Heart left ventricle (tissue), 13 donors: ENCODE measurements around the gene HSF4.

Source experiments
- POLR2A ChIP-seq, 2 donors: fragments of 450-650 bp; IDR thresholded peaks; one replicate each; pipeline ENCODE4 v1.6.1; 2017; ENCODE audit warnings: antibody characterized with exemption in 2 of 2, mild to moderate bottlenecking in 2 of 2, moderate library complexity in 2 of 2
- TF ChIP-seq, protein P1 (sequence below), 12 donors: fragments of 200-600 bp; sonication (generic) in 4 of 12; IDR thresholded peaks; one replicate each; pipeline versions ENCODE4 v1.5.0 to v1.8.0; 2018 to 2022; ENCODE audit warnings: antibody characterized with exemption in 12 of 12, mild to moderate bottlenecking in 5 of 12
- donor health status: ischemic (EF 13 %, LVEDD 7.1; RV severe dilation, severe dysfunction).
- donor health status: DM: no; HTN: yes; CAD: no.
- donor health status: DM: no; HTN: no; CAD: no.
- donor health status: ischemic (EF 25% LVEDD 6.9; RV normal size, moderate dysfunction).
- donor health status: ischemic (EF 25% LVEDD 5.7; RV mildly dilated, moderate dysfunction).
- donor health status: ischemic (EF 35%, LVEDD 5.7; RV mildly dilated, moderate dysfunction).
- donor health status: nonischemic (EF 11% LVEDD 7.7; RV severe dilation, severe dysfunction).
- donor health status: DM: yes; HTN: yes; CAD: no.
- donor health status: PGD.
- donor health status: ischemic (EF 29% LVEDD 5.4; RV normal size, mild dysfunction).
- donor health status: nonischemic (EF 23%, LVEDD 6.1; RV moderate dilation, normal function).

GRCh38 chr16:67114793-67115192 is 49.8 kb upstream of the HSF4 start:
- TF ChIP-seq, protein P1, sequence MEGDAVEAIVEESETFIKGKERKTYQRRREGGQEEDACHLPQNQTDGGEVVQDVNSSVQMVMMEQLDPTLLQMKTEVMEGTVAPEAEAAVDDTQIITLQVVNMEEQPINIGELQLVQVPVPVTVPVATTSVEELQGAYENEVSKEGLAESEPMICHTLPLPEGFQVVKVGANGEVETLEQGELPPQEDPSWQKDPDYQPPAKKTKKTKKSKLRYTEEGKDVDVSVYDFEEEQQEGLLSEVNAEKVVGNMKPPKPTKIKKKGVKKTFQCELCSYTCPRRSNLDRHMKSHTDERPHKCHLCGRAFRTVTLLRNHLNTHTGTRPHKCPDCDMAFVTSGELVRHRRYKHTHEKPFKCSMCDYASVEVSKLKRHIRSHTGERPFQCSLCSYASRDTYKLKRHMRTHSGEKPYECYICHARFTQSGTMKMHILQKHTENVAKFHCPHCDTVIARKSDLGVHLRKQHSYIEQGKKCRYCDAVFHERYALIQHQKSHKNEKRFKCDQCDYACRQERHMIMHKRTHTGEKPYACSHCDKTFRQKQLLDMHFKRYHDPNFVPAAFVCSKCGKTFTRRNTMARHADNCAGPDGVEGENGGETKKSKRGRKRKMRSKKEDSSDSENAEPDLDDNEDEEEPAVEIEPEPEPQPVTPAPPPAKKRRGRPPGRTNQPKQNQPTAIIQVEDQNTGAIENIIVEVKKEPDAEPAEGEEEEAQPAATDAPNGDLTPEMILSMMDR (IDR thresholded peaks at IDR 0.05): no peak
- no peak for TF ChIP-seq POLR2A (IDR thresholded peaks at IDR 0.05)
